Panc1 (cell line): ENCODE results near the gene LRMDA. TPM values are rescaled to one million over a fixed set of nuclear protein-coding genes. Genes with fewer than 3 reads are reported as not detected.
"Not testable (repeated sequence)": the region's sequence is repeated elsewhere in the genome, so short reads cannot be mapped to it uniquely, and the experiment has no call there.

Source experiments
- ATAC-seq: fragments of 200-7000 bp; cut with Tn5 transposase; 2 replicates; pipeline ENCODE4 v1.9.1; 2020; ENCODE audit warnings: mild to moderate bottlenecking, moderate library complexity
- BruUV-seq: library from RNA; stranded (reverse); fragments of 400-500 nt; replicated peaks from 2 replicates; lab custom pipeline; 2021; lab: Mats Ljungman, UMichigan
- CTCF ChIA-PET: fragments of 300-600 bp; sonication (Branson Sonifier 250); formaldehyde crosslinking; loops from one replicate; lab custom pipeline; 2022; ENCODE audit warnings: antibody characterized with exemption; lab: Charles Lee
- POLR2A ChIA-PET: fragments of 300-600 bp; sonication (Branson Sonifier 250); formaldehyde crosslinking; loops from one replicate; lab custom pipeline; 2022; ENCODE audit warnings: antibody characterized with exemption; lab: Charles Lee
- DNase-seq: peaks from one replicate; pipeline ENCODE4 v3.0.0-alpha.2; 2010; ENCODE audit warnings: low read depth, low spot score
- H3K27ac ChIP-seq: 2 replicates; pipeline ENCODE4 v1.5.1; 2011; ENCODE audit warnings: mild to moderate bottlenecking, low read length, inconsistent platforms
- H3K27me3 ChIP-seq: fragments of 200-500 bp; sonication (Bioruptor generic); 2 replicates; pipeline ENCODE4 v1.6.0; 2014; ENCODE audit warnings: low read length, inconsistent platforms; ENCODE audit not compliant: control insufficient read depth, insufficient read depth
- H3K36me3 ChIP-seq: fragments of 200-500 bp; sonication (Bioruptor generic); 2 replicates; pipeline ENCODE4 v1.5.1; 2014; ENCODE audit warnings: inconsistent platforms, mild to moderate bottlenecking, low read length, moderate library complexity; ENCODE audit not compliant: control insufficient read depth, insufficient read depth
- H3K4me1 ChIP-seq: 2 replicates; pipeline ENCODE4 v1.5.1; 2011; ENCODE audit warnings: inconsistent platforms, mild to moderate bottlenecking, low read length, moderate library complexity; ENCODE audit not compliant: control insufficient read depth, insufficient read depth
- H3K4me3 ChIP-seq, 2 experiments: 2 replicates each; pipeline ENCODE4 v1.5.1; 2011 to 2012; ENCODE audit warnings: low read depth in 2 of 2, low read length in 2 of 2, mild to moderate bottlenecking in 2 of 2, inconsistent platforms in 1 of 2, moderate library complexity in 1 of 2
- H3K9me3 ChIP-seq: fragments of 200-500 bp; sonication (Bioruptor generic); 2 replicates; pipeline ENCODE4 v1.5.1; 2014; ENCODE audit warnings: low read depth, mild to moderate bottlenecking, inconsistent platforms, low read length, moderate library complexity; ENCODE audit not compliant: control insufficient read depth, insufficient read depth
- POLR2AphosphoS5 ChIP-seq: IDR thresholded peaks from 2 replicates; pipeline ENCODE4 v1.6.1; 2012; ENCODE audit warnings: mild to moderate bottlenecking, low read depth, low read length, moderate library complexity
- REST ChIP-seq, 2 experiments: IDR thresholded peaks; 2 replicates each; pipeline ENCODE4 v1.6.1; 2011 to 2012; ENCODE audit warnings: low read depth in 2 of 2, control low read depth in 1 of 2, low read length in 1 of 2, mild to moderate bottlenecking in 1 of 2, moderate library complexity in 1 of 2; ENCODE audit not compliant: insufficient read depth in 1 of 2
- SIN3A ChIP-seq: IDR thresholded peaks from 2 replicates; pipeline ENCODE4 v1.6.1; 2012; ENCODE audit warnings: low read depth, mild to moderate bottlenecking, low read length, moderate library complexity, borderline replicate concordance; ENCODE audit not compliant: insufficient read depth
- TCF7L2 ChIP-seq: IDR thresholded peaks from 2 replicates; pipeline ENCODE4 v1.6.1; 2011; ENCODE audit warnings: mild to moderate bottlenecking, low read depth, low read length, inconsistent platforms
- in situ Hi-C: cut with HindIII; loops from 2 replicates; pipeline ENCODE4 v1.10.0; 2016; ENCODE audit warnings: low sequenced_read_pairs, low pct_unique_long_range_greater_than_20kb
- intact Hi-C: fragments of 100-400 bp; cut with micrococcal nuclease; formaldehyde crosslinking; loops from one replicate; pipeline ENCODE4 v1.10.0; 2022; ENCODE audit not compliant: unreplicated experiment
- total RNA-seq: library from RNA; stranded (reverse); gene quantifications from one replicate; pipeline ENCODE4 v1.2.1, GENCODE V29; 2021; ENCODE audit not compliant: unreplicated experiment
- TF ChIP-seq, protein P1 (sequence below): fragments of 450-650 bp; IDR thresholded peaks from 2 replicates; pipeline ENCODE4 v1.5.1; 2017; ENCODE audit warnings: mild to moderate bottlenecking

The LRMDA gene
- total RNA-seq, 1 experiment from 2014 or later = 1.2 TPM

DNA sequence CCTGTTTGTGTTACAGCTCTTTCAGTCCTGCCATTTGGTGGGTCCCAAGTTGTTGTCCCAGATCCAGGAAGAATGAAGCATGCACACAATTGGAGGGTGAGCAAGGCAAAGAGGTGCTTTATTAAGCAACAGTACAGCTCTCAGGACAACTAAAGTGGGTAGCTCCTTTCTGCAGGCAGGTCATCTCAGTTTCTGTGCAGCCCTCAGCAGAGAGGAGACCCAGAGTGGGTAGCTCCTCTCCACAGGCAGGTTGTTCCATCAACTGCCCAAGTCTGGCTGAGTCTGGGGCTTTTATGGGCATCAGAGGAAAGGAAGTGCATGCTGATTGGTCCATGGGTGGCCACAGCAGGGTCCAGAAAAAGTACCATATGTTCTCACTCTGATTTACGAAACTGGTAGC lies 624.5 kb downstream of the LRMDA start:
- BruUV-seq = no TSS peak
- Histone ChIP-seq H3K9me3 (0 out of 2 replicates have a peak, but pooled peaks cover 5% of the 10 kb centered on the region), H3K4me3 (no peak overlapping the region), H3K27ac (no peak overlapping the region), H3K27me3 (no peaks in the 10 kb centered on the region), H3K36me3 (no peaks in the 10 kb centered on the region), H3K4me1 (no peaks in the 10 kb centered on the region)
- POLR2A ChIA-PET = no interaction called here
- ATAC-seq = no peak
- in situ Hi-C loops (no loop called here), intact Hi-C loops (no loop called here)
- DNase-seq = no peak
- CTCF ChIA-PET = no interaction called here
- TF ChIP-seq REST (IDR thresholded peaks at IDR 0.05; ENCODE audit: insufficient read depth in 1 of 2, low read depth in 2 of 2, low read length in 1 of 2) (no peak), POLR2AphosphoS5 (no peak), TCF7L2 (no peak)
- TF ChIP-seq, protein P1, sequence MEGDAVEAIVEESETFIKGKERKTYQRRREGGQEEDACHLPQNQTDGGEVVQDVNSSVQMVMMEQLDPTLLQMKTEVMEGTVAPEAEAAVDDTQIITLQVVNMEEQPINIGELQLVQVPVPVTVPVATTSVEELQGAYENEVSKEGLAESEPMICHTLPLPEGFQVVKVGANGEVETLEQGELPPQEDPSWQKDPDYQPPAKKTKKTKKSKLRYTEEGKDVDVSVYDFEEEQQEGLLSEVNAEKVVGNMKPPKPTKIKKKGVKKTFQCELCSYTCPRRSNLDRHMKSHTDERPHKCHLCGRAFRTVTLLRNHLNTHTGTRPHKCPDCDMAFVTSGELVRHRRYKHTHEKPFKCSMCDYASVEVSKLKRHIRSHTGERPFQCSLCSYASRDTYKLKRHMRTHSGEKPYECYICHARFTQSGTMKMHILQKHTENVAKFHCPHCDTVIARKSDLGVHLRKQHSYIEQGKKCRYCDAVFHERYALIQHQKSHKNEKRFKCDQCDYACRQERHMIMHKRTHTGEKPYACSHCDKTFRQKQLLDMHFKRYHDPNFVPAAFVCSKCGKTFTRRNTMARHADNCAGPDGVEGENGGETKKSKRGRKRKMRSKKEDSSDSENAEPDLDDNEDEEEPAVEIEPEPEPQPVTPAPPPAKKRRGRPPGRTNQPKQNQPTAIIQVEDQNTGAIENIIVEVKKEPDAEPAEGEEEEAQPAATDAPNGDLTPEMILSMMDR = no peak

DNA sequence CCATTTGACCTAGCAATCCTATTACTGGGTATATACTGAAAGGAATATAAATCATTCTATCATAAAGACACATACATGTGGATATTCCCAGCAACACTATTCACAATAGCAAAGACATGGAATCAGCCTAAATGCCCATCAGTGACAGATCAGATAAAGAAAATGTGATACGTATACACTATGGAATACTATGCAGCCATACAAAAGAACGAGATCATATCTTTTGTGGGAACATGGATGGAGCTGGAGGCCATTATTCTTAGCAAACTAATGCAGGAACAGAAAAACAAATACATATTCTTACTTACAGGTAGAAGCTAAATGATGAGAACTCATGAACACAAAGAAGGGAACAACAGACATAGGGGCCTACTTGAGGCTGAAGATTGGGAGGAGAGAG lies 629.6 kb downstream of the LRMDA start:
- CTCF ChIA-PET, DNase-seq, in situ Hi-C loops, H3K4me3 ChIP-seq, H3K27me3 ChIP-seq, BruUV-seq, intact Hi-C loops, H3K4me1 ChIP-seq, H3K27ac ChIP-seq, POLR2A ChIA-PET, H3K9me3 ChIP-seq, ATAC-seq, H3K36me3 ChIP-seq: not testable (repeated sequence)

- in situ Hi-C loops = no loop called here
These were observed 635.0 kb downstream of the LRMDA start for GRCh38 chr10:76066457-76066856.

More at GRCh38 chr10:76066457-76066856, 635.0 kb downstream of the LRMDA start:
- no TSS peak for BruUV-seq
- DNase-seq (no peak), ATAC-seq (no peak)
- no peaks in the 10 kb centered on the region for H3K27me3 ChIP-seq
- CTCF ChIA-PET = no interaction called here
- H3K36me3 ChIP-seq = no peaks in the 10 kb centered on the region
- no peaks in the 10 kb centered on the region for H3K4me1 ChIP-seq
- no peak overlapping the region for H3K4me3 ChIP-seq
- no peaks in the 10 kb centered on the region for H3K9me3 ChIP-seq
- intact Hi-C loops = no loop called here
- TF ChIP-seq, protein P1 = no peak
- TF ChIP-seq POLR2AphosphoS5 (no peak), REST (IDR thresholded peaks at IDR 0.05; ENCODE audit: insufficient read depth in 1 of 2, low read depth in 2 of 2, low read length in 1 of 2) (no peak), SIN3A (no peak), TCF7L2 (no peak)
- no peak overlapping the region for H3K27ac ChIP-seq
- POLR2A ChIA-PET = no interaction called here
